Left hindlimb (tissue), 1 donor: ENCODE measurements around the gene APOL4.

Experiments
- DNase-seq: peaks from one replicate; pipeline ENCODE4 v3.0.0-alpha.2; 2018

APOL4 gene

GRCh38 chr22:36151006-36151595 lies 50.5 kb downstream of the APOL4 start:
- DNase-seq: no peak

DNA sequence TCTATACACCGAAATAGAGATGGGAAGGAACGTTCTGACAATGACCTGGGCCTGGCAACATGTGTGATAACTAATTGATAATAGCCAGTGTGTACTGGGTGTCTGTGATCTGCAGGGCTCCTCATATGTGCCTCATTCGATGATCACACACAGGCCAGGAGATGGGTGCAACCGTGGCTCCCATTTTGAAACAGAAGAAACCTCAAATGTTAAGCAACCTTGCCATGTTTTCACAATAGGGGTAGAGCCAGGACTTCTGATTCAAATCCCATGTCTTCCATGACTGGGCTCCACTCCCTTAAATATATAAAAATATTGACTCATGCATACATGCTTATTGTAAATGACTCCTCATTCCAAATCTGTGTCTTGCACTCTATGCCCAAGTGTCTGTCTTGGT lies 52.2 kb downstream of the APOL4 start:
- DNase-seq: no peak

DNA sequence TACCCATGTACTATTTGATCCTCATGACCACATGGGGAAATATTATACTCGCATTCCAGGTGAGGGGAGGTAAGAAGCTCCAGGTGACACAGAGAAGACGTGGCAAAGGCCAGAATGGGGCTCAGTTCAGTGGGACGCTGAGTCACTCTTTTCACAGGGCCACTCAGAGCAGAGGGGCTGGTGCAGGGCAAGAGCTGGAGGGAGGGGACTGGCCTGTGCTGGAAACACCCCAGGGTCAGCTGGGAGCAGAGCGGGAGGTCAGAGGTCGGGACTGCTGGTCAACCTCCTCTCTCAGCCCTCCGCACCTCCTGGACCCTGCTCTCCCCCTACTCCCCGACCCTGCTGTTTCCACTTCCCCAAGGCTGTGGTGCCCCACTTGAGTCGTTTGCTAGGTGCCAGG lies 53.2 kb downstream of the APOL4 start:
- no peak for DNase-seq

GRCh38 chr22:36147196-36147791 lies 54.3 kb downstream of the APOL4 start:
- DNase-seq: no peak

DNA sequence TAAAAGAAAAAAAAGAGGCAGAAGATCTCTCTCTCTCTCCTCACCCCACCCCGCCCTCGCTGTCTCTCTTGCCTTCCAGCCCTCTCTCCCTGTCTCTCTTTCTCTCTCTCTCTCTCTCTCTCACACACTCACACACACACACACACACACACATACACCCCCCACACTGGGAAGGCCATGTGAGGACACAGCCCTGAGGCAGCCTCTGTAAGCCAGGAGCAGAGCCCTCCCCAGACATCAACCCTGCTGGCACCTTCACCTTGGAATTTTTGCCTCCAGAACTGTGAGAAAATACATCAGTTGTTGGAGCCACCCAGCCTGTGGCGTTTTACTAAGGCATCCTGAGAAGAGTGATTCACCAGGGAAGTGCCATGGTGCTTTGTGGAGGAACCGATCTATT lies 55.7 kb downstream of the APOL4 start:
- DNase-seq: no peak

- peak; percentile 73 for DNase-seq
Observed at GRCh38 chr22:36144886-36145541, 56.6 kb downstream of the APOL4 start.

DNA sequence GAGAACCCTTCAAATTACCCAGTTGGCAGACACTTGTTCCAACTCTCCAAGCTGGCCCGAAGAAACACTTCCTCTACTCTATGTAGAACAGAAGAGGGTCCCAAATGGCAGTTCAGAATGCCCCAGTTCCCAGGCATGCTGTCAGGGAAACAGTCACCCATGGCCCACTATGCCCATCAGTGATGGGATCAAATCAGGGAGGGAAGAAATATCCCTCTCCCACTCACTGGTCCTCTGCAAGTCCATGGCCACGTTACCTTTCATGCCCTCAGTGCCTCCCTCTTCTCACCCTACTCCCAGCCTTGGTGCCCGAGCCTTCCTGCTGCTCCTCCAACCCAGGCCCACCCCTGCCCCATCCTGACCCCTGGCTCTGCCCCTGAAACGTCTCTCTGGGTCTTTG lies 57.7 kb downstream of the APOL4 start:
- DNase-seq: no peak

GRCh38 chr22:36143066-36143815 lies 58.4 kb downstream of the APOL4 start:
- DNase-seq: no peak

DNA sequence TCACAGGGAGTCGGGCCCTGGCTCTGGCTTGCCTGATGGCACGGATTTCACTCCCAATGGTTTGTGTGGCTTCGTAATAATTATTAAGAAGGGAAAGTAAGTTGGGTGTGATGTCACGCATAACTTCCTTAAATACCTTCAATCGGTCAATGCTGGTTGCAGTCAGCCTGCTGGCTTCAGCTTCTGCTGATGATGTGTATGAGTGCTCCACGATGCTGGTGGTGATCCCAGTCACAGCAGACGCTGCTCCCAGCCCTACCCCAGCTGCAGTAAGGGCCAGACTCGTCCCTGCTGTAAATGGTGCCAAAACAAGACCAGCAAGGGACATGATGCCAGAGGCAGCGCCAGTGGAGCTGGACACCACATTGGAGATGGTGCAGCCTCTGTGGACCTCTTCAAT lies 60.1 kb downstream of the APOL4 start:
- DNase-seq: no peak
